GM18870 (cell line): ENCODE results near the gene ZBTB7C.
"Not testable (repeated sequence)": the region's sequence is repeated elsewhere in the genome, so short reads cannot be mapped to it uniquely, and the experiment has no call there.

ENCODE experiments used
- ATAC-seq: cut with Tn5 transposase; IDR thresholded peaks from one replicate; pipeline ENCODE4 v1.9.1; 2021; ENCODE audit warnings: moderate library complexity; ENCODE audit not compliant: unreplicated experiment

The ZBTB7C gene

DNA sequence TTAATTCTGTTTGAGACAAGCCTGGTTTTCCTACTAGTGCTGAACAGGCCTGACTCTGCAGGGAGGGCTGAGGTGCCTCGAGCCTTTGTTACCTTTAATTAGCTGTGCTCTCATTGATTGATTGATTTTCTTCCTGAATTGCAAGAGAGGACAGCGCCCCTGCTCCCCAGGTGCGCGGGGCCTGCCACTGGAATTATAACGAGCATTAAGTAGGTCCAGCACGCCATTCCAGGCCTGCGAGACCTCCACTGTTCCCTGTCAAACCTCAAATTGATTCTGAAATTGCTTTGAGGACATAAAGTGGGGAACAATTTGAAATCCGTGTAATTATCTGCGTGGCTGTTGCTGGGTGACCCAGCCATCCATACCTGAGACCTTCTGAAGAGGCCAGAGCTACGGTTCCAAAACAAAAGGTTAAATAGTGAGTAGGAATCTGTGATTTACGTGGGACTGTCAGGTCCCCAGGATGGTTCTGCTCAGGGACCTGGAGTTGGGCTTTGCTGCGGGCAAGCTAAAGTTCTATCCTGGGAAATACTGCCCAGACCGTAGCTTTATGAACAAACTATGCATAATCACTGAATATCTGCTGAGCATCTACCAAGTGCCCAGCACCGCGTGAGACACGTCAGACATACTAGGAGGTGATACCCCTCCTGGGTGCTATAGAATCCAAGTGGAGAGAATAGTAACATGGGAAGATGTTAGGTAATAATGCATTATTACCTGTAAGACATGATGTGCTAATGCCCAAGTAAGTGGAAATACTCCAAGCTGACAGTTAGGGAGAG, 104.1 kb downstream of the ZBTB7C start:
- no peak for ATAC-seq

DNA sequence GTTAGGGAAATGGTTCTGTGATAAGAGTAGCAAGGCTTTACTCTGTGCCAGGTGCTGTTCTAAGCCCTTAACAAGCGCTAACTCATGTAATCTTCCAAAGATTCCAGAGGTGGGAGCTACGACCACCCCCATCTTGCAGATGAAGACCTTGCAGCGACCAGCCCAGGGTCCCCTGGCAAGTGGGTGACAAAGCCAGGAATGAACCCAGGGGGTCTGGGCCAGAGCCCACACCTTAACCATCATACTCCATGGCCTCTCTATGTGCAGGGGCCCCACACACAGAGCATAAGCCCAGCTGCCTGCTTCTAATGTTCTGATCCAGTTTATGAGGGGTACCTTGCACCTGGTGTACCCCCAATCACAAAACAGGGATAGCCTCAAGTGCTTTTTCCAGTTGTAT, 105.3 kb downstream of the ZBTB7C start:
- no peak for ATAC-seq

- ATAC-seq, result no peak
Observed at GRCh38 chr18:48302736-48303135, 106.4 kb downstream of the ZBTB7C start.

- no peak for ATAC-seq
Observed at GRCh38 chr18:48300463-48300961, 108.7 kb downstream of the ZBTB7C start.

GRCh38 chr18:48297139-48297538, 112.0 kb downstream of the ZBTB7C start:
- ATAC-seq, result no peak

DNA sequence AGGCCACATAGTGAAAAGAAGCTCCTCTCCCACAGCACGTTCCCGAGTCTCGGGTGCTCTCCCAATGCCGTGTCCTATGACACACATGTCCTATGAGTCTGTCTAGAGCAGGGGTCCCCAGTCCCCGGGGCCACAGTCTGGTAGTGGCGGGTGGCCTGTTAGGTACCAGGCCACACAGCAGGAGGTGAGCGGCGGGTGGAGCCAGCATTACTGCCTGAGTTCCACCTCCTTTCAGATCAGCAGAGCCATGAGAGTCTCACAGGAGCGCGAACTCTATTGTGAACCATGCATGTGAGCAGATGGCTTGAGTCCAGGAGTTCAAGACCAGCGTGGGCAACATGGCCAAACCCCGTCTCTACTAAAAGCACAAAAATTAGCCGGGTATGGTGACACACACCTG, 112.6 kb downstream of the ZBTB7C start:
- no peak for ATAC-seq

DNA sequence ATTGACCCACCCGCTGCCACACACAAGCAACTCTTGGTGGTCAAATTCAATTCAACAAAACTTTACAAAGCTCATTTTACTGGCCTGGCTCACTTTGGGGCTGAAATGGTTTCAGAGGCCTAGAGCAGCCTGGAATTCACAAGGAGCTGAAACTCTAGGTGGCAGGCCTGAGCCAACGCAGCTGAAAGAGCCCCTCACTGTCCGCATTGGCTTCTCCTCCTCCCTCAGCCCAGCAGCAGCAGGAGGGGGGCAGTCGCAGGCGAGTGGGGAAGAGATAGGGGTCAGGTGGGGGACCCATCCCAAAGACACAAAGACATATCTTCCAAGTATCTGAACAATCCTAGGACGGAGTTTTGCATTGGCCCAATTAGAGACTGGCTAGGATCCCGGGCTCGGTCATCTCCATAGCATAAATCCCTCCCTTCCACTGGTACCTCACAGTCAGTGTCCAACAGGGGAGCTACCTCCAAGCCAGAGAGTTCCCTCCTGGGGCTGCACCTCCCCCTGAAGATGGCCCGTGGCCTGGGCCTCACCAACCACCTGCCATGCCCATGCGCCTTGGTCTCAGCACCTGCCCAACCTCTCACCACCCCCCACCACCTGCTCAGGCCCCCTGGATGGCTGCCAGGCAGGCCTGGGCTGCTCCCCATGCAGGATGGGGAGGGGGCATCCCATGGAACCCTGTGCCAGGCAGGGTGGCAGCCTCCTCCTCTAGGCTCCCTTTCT, 113.4 kb downstream of the ZBTB7C start:
- ATAC-seq, result no peak

DNA sequence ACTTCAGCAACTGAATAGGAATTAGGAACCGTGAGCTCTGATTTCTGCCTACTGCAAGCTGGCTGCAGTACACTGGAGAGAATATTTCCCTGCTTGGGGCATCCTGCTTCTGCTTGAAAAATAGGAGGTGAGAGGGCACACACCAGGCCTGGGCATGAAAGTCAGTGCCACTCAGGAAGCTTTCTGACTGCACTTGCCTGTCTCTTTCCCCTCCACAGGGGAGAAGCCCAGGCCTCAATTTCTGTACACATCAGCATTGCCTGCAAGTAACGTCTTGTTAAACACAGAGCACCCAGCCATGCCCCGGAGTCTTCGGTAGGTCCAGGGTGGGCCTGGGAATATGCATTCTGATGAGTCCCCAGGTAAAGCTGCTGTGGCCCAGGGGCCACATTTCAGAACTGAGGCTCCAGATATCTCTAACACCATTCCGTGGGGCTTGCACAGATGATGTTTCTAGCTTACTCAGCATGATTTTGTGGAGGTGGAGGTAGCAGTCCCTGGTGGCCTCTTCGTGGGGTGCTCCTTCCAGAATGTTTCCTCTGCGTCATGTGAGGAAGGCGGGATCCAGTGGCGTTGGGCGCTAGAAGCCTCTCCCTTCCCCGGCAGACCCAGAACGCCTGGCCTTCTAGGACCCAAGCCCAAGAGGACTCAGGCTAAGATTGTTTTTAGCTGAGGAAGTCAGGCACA, 114.1 kb downstream of the ZBTB7C start:
- no peak for ATAC-seq

DNA sequence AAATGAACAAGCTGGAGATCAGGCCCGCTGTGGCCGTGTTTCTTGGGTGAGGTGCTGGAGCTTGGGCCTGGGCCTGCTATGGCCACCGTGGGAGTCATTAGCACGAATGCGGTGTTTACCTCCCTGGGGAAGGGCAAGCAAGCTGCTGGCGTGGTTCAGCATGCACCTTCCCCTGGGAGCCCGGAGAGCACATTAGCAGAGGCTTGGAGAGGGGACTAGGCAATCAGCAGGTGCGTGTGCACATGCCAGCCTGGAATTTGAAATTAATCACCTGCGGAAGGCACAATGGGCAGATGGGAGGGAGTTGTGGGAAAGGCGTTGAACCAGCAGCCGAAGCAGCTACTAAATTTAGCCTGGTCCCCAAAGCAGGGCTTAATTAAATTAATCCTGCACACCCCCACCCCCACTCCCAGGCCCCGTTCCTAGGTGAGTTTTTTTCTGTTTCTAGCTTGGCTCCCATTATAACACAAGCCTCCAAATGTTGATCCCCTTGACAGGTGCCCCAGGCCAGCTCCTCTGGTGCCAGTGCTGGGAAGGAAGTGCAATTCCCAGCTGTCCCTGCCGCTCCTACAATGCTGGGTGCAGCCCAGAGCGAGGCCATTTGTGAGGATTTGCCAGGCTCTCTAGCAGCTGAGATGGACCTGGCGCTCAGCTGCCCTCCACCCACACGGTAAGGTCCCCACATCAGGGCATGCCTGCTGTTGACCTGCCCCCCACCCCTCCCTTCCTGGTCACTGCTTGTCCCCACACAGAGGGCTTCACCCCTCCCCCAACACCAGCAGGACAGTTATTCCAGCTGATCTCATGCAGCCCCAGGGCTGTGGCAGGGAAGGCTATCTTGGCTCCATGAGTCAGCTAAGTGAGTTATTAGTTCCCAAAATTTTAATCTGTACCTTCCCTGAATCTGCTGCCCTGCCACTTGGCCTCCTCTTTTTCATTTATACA, 115.0 kb downstream of the ZBTB7C start:
- ATAC-seq, result no peak

GRCh38 chr18:48292782-48293424, 116.3 kb downstream of the ZBTB7C start:
- ATAC-seq, result no peak

GRCh38 chr18:48292229-48292628, 117.0 kb downstream of the ZBTB7C start:
- no peak for ATAC-seq

- ATAC-seq, result no peak
Observed at GRCh38 chr18:48290162-48290926, 118.8 kb downstream of the ZBTB7C start.

- no peak for ATAC-seq
Observed at GRCh38 chr18:48284743-48285142, 124.4 kb downstream of the ZBTB7C start.

DNA sequence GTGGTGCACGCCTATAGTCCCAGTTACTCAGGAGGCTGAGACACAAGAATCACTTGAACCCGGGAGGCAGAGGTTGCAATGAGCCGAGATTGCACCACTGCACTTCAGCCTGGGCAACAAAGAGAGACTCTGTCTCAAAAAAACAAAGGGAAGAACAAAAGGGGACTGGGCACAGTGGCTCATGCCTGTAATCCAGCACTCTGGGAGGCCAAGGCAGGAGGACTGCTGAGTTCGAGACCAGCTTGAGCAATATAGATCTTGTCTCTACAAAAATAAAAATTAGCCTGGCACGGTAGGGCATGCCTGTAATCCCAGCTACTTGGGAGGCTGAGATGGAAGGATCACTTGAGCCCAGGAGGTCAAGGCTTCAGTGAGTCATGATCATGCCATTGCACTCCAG, 125.2 kb downstream of the ZBTB7C start:
- not testable (repeated sequence) for ATAC-seq

GRCh38 chr18:48281460-48281859, 127.7 kb downstream of the ZBTB7C start:
- not testable (repeated sequence) for ATAC-seq

DNA sequence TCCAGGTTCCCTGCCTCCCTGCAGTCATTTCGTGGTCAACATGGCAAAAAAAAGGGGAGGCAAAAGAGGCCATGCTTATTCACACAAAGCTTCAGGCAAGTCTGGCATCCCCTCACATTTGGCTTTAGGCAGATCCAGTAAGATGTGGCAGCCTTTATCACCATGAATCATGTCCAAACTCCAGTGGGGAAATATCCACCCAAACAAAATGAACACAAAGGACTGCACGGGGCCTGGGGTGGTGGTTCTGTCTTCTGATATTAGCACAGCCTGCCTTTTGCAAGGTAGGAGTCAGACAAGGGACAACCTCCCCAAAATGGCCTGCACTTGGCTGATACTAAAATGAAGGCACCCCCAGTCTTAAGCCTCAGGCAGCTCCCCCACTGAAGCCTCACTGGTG, 129.9 kb downstream of the ZBTB7C start:
- no peak for ATAC-seq

- ATAC-seq, result no peak
Observed at GRCh38 chr18:48278081-48278480, 131.1 kb downstream of the ZBTB7C start.

GRCh38 chr18:48274301-48274700, 134.9 kb downstream of the ZBTB7C start:
- ATAC-seq, result no peak

GRCh38 chr18:48270929-48271328, 138.3 kb downstream of the ZBTB7C start:
- ATAC-seq, result no peak
